NCI-H1105 (cell line): ENCODE data around the gene CD47.

Experiments used
- DNase-seq: peaks from one replicate; lab custom pipeline; 2025; lab: John Stamatoyannopoulos, UW

CD47 gene

GRCh38 chr3:108013141-108014055 is 77.4 kb downstream of the CD47 start:
- no peak for DNase-seq

- no peak for DNase-seq
Observed at GRCh38 chr3:108012304-108012703, 78.5 kb downstream of the CD47 start.

GRCh38 chr3:108011616-108012015 is 79.2 kb downstream of the CD47 start:
- DNase-seq: no peak

GRCh38 chr3:108008931-108009639 is 81.7 kb downstream of the CD47 start:
- no peak for DNase-seq

GRCh38 chr3:108008106-108008505 is 82.7 kb downstream of the CD47 start:
- DNase-seq: no peak

- no peak for DNase-seq
Observed at GRCh38 chr3:108006881-108007331, 83.9 kb downstream of the CD47 start.

GRCh38 chr3:108006077-108006771 is 84.6 kb downstream of the CD47 start:
- DNase-seq: no peak

- DNase-seq: no peak
Observed at GRCh38 chr3:108004647-108005046, 86.2 kb downstream of the CD47 start.

GRCh38 chr3:108001457-108001856 is 89.4 kb downstream of the CD47 start:
- DNase-seq: no peak

- no peak for DNase-seq
Observed at GRCh38 chr3:107999215-107999775, 91.5 kb downstream of the CD47 start.

GRCh38 chr3:107997671-107998070 is 93.2 kb downstream of the CD47 start:
- no peak for DNase-seq

GRCh38 chr3:107995823-107996222 is 95.0 kb downstream of the CD47 start:
- no peak for DNase-seq

GRCh38 chr3:107994956-107995715 is 95.7 kb downstream of the CD47 start:
- DNase-seq: peak; percentile 55

- no peak for DNase-seq
Observed at GRCh38 chr3:107994181-107994580, 96.7 kb downstream of the CD47 start.

- no peak for DNase-seq
Observed at GRCh38 chr3:107993771-107994170, 97.1 kb downstream of the CD47 start.
